IMR-90 (cell line): ENCODE data around the gene UCK2. TPM values are rescaled to one million over a fixed set of nuclear protein-coding genes. Genes with fewer than 3 reads are reported as not detected.

ENCODE experiments used
- ATAC-seq: fragments of 200-7000 bp; cut with Tn5 transposase; 2 replicates; pipeline ENCODE4 v1.9.1; 2020; ENCODE audit warnings: low read depth, mild to moderate bottlenecking, moderate library complexity
- BruUV-seq: library from RNA; stranded (reverse); fragments of 400-500 nt; replicated peaks from 2 replicates; lab custom pipeline; 2021; lab: Mats Ljungman, UMichigan
- CTCF ChIA-PET: fragments of 300-600 bp; formaldehyde crosslinking; extraction: SDS; loops from one replicate; lab custom pipeline; 2021; ENCODE audit warnings: antibody characterized with exemption; lab: Yijun Ruan, JAX
- POLR2A ChIA-PET: fragments of 300-600 bp; sonication (Branson Sonifier 250); formaldehyde crosslinking; loops from one replicate; lab custom pipeline; 2022; ENCODE audit warnings: antibody characterized with exemption; ENCODE audit not compliant: unreplicated experiment; lab: Charles Lee
- DNase-seq: peaks from one replicate; pipeline ENCODE4 v3.0.0; 2013
- H2AFZ ChIP-seq: replicated peaks from 2 replicates; pipeline ENCODE3; 2013; ENCODE audit warnings: low read length, mild to moderate bottlenecking; ENCODE audit not compliant: poor library complexity
- H2AK5ac ChIP-seq: 2 replicates; pipeline ENCODE4 v1.6.1; 2013; ENCODE audit warnings: low read depth, low read length, inconsistent platforms
- H2AK9ac ChIP-seq: replicated peaks from 2 replicates; pipeline ENCODE3; 2013; ENCODE audit warnings: mild to moderate bottlenecking, low read depth, low read length, moderate library complexity; ENCODE audit not compliant: poor library complexity
- H2BK120ac ChIP-seq: 2 replicates; pipeline ENCODE4 v1.6.1; 2013; ENCODE audit warnings: low read depth, low read length, inconsistent platforms
- H2BK15ac ChIP-seq: 3 replicates; pipeline ENCODE4 v1.6.1; 2013; ENCODE audit warnings: low read depth, low read length, inconsistent platforms
- H2BK20ac ChIP-seq: 2 replicates; pipeline ENCODE4 v1.6.1; 2013; ENCODE audit warnings: low read depth, mild to moderate bottlenecking, inconsistent platforms, low read length, moderate library complexity
- H2BK5ac ChIP-seq: 2 replicates; pipeline ENCODE4 v1.6.1; 2013; ENCODE audit warnings: mild to moderate bottlenecking, low read depth, low read length, inconsistent platforms; ENCODE audit not compliant: poor library complexity, severe bottlenecking
- H3K14ac ChIP-seq: replicated peaks from 2 replicates; pipeline ENCODE4 v1.6.1; 2013; ENCODE audit warnings: low read depth, low read length, inconsistent platforms
- H3K18ac ChIP-seq: 2 replicates; pipeline ENCODE4 v1.6.1; 2013; ENCODE audit warnings: low read depth, low read length, control low read depth
- H3K23ac ChIP-seq: 2 replicates; pipeline ENCODE4 v1.6.1; 2013; ENCODE audit warnings: low read depth, low read length, inconsistent platforms
- H3K27ac ChIP-seq: 2 replicates; pipeline ENCODE4 v1.5.1; 2013; ENCODE audit warnings: mild to moderate bottlenecking, control low read depth, low read length; ENCODE audit not compliant: insufficient read depth
- H3K27me3 ChIP-seq: 2 replicates; pipeline ENCODE4 v1.6.1; 2013; ENCODE audit warnings: low read length; ENCODE audit not compliant: control insufficient read depth, insufficient read depth
- H3K36me3 ChIP-seq: 2 replicates; pipeline ENCODE4 v1.6.1; 2013; ENCODE audit warnings: low read length, mixed read lengths; ENCODE audit not compliant: control insufficient read depth, insufficient read depth
- H3K4ac ChIP-seq: 2 replicates; pipeline ENCODE4 v1.6.1; 2013; ENCODE audit warnings: low read depth, low read length, inconsistent platforms
- H3K4me1 ChIP-seq: 2 replicates; pipeline ENCODE4 v1.6.1; 2013; ENCODE audit warnings: low read length, mixed read lengths; ENCODE audit not compliant: control insufficient read depth, insufficient read depth
- H3K4me2 ChIP-seq: 2 replicates; pipeline ENCODE4 v1.6.1; 2013; ENCODE audit warnings: low read depth, mild to moderate bottlenecking, control low read depth, low read length, moderate library complexity
- H3K4me3 ChIP-seq: 2 replicates; pipeline ENCODE4 v1.5.1; 2013; ENCODE audit warnings: low read depth, mild to moderate bottlenecking, control low read depth, low read length, moderate library complexity; ENCODE audit not compliant: insufficient read depth
- H3K56ac ChIP-seq: 2 replicates; pipeline ENCODE4 v1.6.1; 2013; ENCODE audit warnings: low read length, inconsistent platforms; ENCODE audit not compliant: insufficient read depth; ENCODE audit errors: extremely low read depth
- H3K79me1 ChIP-seq, 2 experiments: 2 replicates each; pipeline ENCODE4 v1.6.1; 2013; ENCODE audit warnings: low read length in 2 of 2, inconsistent platforms in 1 of 2, low read depth in 1 of 2
- H3K9ac ChIP-seq: 2 replicates; pipeline ENCODE4 v1.6.1; 2013; ENCODE audit warnings: low read depth, low read length, control low read depth
- H3K9me1 ChIP-seq: 2 replicates; pipeline ENCODE4 v1.6.1; 2013; ENCODE audit warnings: low read length, inconsistent platforms; ENCODE audit not compliant: insufficient read depth
- H3K9me3 ChIP-seq: 2 replicates; pipeline ENCODE4 v1.6.1; 2013; ENCODE audit warnings: low read length; ENCODE audit not compliant: control insufficient read depth, insufficient read depth
- H4K20me1 ChIP-seq: 2 replicates; pipeline ENCODE4 v1.6.1; 2013; ENCODE audit warnings: low read length, inconsistent platforms; ENCODE audit not compliant: insufficient read depth
- H4K5ac ChIP-seq: 2 replicates; pipeline ENCODE4 v1.6.1; 2013; ENCODE audit warnings: mild to moderate bottlenecking, low read depth, low read length, control low read depth
- H4K8ac ChIP-seq, 2 experiments: 2 replicates each; pipeline ENCODE4 v1.6.1; 2013; ENCODE audit warnings: low read depth in 2 of 2, low read length in 2 of 2, control low read depth in 1 of 2, inconsistent platforms in 1 of 2
- H4K91ac ChIP-seq: 2 replicates; pipeline ENCODE4 v1.6.1; 2013; ENCODE audit warnings: low read depth, low read length, inconsistent platforms; ENCODE audit not compliant: insufficient read depth
- BHLHE40 ChIP-seq: fragments of 150-350 bp; IDR thresholded peaks from 2 replicates; pipeline ENCODE4 v1.6.1; 2016; ENCODE audit warnings: mild to moderate bottlenecking, low read depth, low read length
- CEBPB ChIP-seq: IDR thresholded peaks from 2 replicates; pipeline ENCODE4 v1.6.1; 2012; ENCODE audit warnings: low read depth, low read length, improper control_type of control experiment
- FOS ChIP-seq: fragments of 150-350 bp; IDR thresholded peaks from 2 replicates; pipeline ENCODE4 v1.6.1; 2016; ENCODE audit warnings: low read depth, low read length
- MAFK ChIP-seq: IDR thresholded peaks from 2 replicates; pipeline ENCODE4 v1.6.1; 2012; ENCODE audit warnings: low read depth, low read length, improper control_type of control experiment
- MAZ ChIP-seq: IDR thresholded peaks from 2 replicates; pipeline ENCODE4 v1.6.1; 2012; ENCODE audit warnings: low read depth, mild to moderate bottlenecking, low read length, improper control_type of control experiment, moderate library complexity, borderline replicate concordance
- MXI1 ChIP-seq: IDR thresholded peaks from 2 replicates; pipeline ENCODE4 v1.6.1; 2012; ENCODE audit warnings: low read depth, mild to moderate bottlenecking, low read length, moderate library complexity, borderline replicate concordance
- NFE2L2 ChIP-seq: fragments of 150-350 bp; IDR thresholded peaks from 2 replicates; pipeline ENCODE4 v1.6.1; 2016; ENCODE audit warnings: low read depth, mild to moderate bottlenecking, low read length
- SMC3 ChIP-seq: fragments of 150-350 bp; IDR thresholded peaks from 2 replicates; pipeline ENCODE4 v1.6.1; 2016; ENCODE audit warnings: low read depth, mild to moderate bottlenecking, antibody characterized with exemption, low read length, moderate library complexity
- WGBS, 2 experiments: methylation state at CpG; one replicate each; pipeline versions ENCODE4 v1.1.5 to v1.1.7; 2013; ENCODE audit warnings: missing lambda C conversion rate in 2 of 2; ENCODE audit not compliant: insufficient read length in 1 of 2; ENCODE audit errors: extremely low coverage in 2 of 2; 5-methylcytosine and 5-hydroxymethylcytosine counted together
- dilution Hi-C: fragments of 300-500 bp; cut with HindIII; formaldehyde crosslinking; loops from one replicate; pipeline ENCODE4 v1.14.3; 2018; ENCODE audit warnings: low sequenced_read_pairs; ENCODE audit not compliant: unreplicated experiment
- in situ Hi-C: fragments of 300-500 bp; cut with MboI; formaldehyde crosslinking; loops from 3 replicates; pipeline ENCODE4 v1.14.3; 2019; ENCODE audit warnings: low sequenced_read_pairs, inconsistent platforms, mixed read lengths
- intact Hi-C: fragments of 100-400 bp; cut with micrococcal nuclease; formaldehyde crosslinking; loops from 2 replicates; pipeline ENCODE4 v1.10.0; 2022
- polyA plus RNA-seq, 3 experiments: library from polyadenylated mRNA; depleted of rRNA; stranded (reverse); fragments of >200 nt; gene quantifications; 2 replicates each; pipeline ENCODE4 v1.2.3, GENCODE V29; 2012; ENCODE audit warnings: low replicate concordance in 1 of 3
- total RNA-seq: library from RNA; depleted of rRNA; stranded (reverse); fragments of >200 nt; gene quantifications from 2 replicates; pipeline ENCODE4 v1.2.3, GENCODE V29; 2012
- TF ChIP-seq, protein P1 (sequence below): conservative IDR thresholded peaks from 2 replicates; pipeline ENCODE4 v1.5.1; 2012; ENCODE audit warnings: mild to moderate bottlenecking, low read depth, low read length, improper control_type of control experiment
- TF ChIP-seq, protein P2 (sequence below): fragments of 150-350 bp; IDR thresholded peaks from 2 replicates; pipeline ENCODE4 v1.6.1; 2017; ENCODE audit warnings: mild to moderate bottlenecking, antibody characterized with exemption, low read length, low read depth

UCK2 gene
- total and polyA plus RNA-seq, 2 of the 4 experiments (the other 2 are of a cell fraction): 83.0 to 87.8 TPM

DNA sequence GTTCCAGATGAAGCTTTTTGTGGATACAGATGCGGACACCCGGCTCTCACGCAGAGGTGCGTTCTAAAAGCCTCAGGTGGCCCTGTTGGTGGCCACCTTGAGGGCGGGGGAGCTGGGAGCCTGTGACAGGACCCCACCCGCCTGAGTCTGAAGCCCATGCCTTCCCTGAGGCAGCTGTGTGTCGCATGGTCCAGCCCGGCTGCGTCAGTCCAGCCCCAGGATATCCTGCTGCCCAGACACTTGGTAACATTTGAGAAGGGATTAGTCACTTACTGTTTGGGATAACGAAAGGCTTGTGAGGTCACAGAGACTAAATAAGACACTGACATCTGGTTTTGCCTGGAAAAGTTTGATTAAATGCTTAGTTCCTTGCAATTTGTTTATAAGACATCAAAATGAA lies 68.9 kb downstream of the UCK2 start:
- TF ChIP-seq MAZ: peak; percentile 46; the same call in 1 of the 2 replicates
- TF ChIP-seq SMC3: no peak
- TF ChIP-seq MXI1: peak; percentile 86; the same call in 1 of the 2 replicates
- TF ChIP-seq BHLHE40: 0 out of 2 replicates have a peak, but pooled peaks have one; percentile 23
- TF ChIP-seq NFE2L2: peak; percentile 35; the same call in 1 of the 2 replicates
- TF ChIP-seq MAFK: 0 out of 2 replicates have a peak, but pooled peaks have one; percentile 3
- TF ChIP-seq, protein P1, sequence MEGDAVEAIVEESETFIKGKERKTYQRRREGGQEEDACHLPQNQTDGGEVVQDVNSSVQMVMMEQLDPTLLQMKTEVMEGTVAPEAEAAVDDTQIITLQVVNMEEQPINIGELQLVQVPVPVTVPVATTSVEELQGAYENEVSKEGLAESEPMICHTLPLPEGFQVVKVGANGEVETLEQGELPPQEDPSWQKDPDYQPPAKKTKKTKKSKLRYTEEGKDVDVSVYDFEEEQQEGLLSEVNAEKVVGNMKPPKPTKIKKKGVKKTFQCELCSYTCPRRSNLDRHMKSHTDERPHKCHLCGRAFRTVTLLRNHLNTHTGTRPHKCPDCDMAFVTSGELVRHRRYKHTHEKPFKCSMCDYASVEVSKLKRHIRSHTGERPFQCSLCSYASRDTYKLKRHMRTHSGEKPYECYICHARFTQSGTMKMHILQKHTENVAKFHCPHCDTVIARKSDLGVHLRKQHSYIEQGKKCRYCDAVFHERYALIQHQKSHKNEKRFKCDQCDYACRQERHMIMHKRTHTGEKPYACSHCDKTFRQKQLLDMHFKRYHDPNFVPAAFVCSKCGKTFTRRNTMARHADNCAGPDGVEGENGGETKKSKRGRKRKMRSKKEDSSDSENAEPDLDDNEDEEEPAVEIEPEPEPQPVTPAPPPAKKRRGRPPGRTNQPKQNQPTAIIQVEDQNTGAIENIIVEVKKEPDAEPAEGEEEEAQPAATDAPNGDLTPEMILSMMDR: no peak
- TF ChIP-seq, protein P2, sequence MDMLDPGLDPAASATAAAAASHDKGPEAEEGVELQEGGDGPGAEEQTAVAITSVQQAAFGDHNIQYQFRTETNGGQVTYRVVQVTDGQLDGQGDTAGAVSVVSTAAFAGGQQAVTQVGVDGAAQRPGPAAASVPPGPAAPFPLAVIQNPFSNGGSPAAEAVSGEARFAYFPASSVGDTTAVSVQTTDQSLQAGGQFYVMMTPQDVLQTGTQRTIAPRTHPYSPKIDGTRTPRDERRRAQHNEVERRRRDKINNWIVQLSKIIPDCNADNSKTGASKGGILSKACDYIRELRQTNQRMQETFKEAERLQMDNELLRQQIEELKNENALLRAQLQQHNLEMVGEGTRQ: 0 out of 2 replicates have a peak, but pooled peaks have one; percentile 23
- peak; percentile 94 for TF ChIP-seq FOS
- TF ChIP-seq CEBPB: peak; percentile 53; the same call in 1 of the 2 replicates
- Histone ChIP-seq H4K91ac (peak overlapping the region; percentile 100), H3K4ac (peak overlapping the region; percentile 100), H2BK20ac (peak overlapping the region; percentile 99), H3K4me1 (peaks cover 55% of the 10 kb centered on the region), H3K27ac (peak overlapping the region; percentile 93), H4K8ac (peak overlapping the region; percentile 95 to 98), H3K23ac (peak overlapping the region; percentile 99), H3K9me3 (no peaks in the 10 kb centered on the region), H3K9me1 (peaks cover 56% of the 10 kb centered on the region), H2BK120ac (peak overlapping the region; percentile 100), H3K27me3 (no peaks in the 10 kb centered on the region), H4K20me1 (no peaks in the 10 kb centered on the region), H2AK5ac (peak overlapping the region; percentile 98), H2BK15ac (peak overlapping the region; percentile 91; the same call in 2 of the 3 replicates), H3K18ac (peak overlapping the region; percentile 95), H4K5ac (peak overlapping the region; percentile 93), H3K14ac (peak overlapping the region; percentile 99), H2BK5ac (peak overlapping the region; percentile 100), H3K4me2 (peak overlapping the region; percentile 32; the same call in 1 of the 2 replicates), H2AK9ac (peak overlapping the region; percentile 90), H3K9ac (peak overlapping the region; percentile 23), H3K56ac (peak overlapping the region; percentile 83), H3K4me3 (no peak overlapping the region), H3K36me3 (peaks cover 16% of the 10 kb centered on the region), H3K79me1 (peaks cover 58 to 89% of the 10 kb centered on the region in 2 experiments), H2AFZ (peak overlapping the region; percentile 18)
- dilution Hi-C loops (no loop called here), intact Hi-C loops (no loop called here), in situ Hi-C loops (no loop called here)
- 39% methylated on average over 3 of the region's 10 CpGs; no CpG with 5 or more reads in 1 of the 2 experiments for WGBS, 2 experiments
- ATAC-seq (peak; percentile 52), DNase-seq (peak; percentile 98)
- no TSS peak for BruUV-seq
- ChIA-PET POLR2A (no interaction called here), CTCF (interaction anchor here (0.6 kb wide), 1 partner anchor 124 kb away, joined by 4 read pairs; no protein-coding TSS in a partner anchor)
